ENCODE measurements around the gene S100Z.
"Not testable (repeated sequence)": the region's sequence is repeated elsewhere in the genome, so short reads cannot be mapped to it uniquely, and the experiment has no call there.

The S100Z gene

GRCh38 chr5:76870046-76870445 is 20.2 kb downstream of the S100Z start:
- no peak for TF ChIP-seq CTCF (IDR thresholded peaks at IDR 0.05; ENCODE audit: low read depth, low read length)
- no peak overlapping the region for H3K4me3 ChIP-seq (replicated peaks in 1 of 2; ENCODE audit: low read depth in 2 of 2, low read length in 2 of 2)
- DNase-seq (ENCODE audit: low read depth in 2 of 2): no peak

- DNase-seq (ENCODE audit: low read depth in 2 of 2): no peak
- H3K4me3 ChIP-seq (replicated peaks in 1 of 2; ENCODE audit: low read depth in 2 of 2, low read length in 2 of 2): no peak overlapping the region
- TF ChIP-seq CTCF (IDR thresholded peaks at IDR 0.05; ENCODE audit: low read depth, low read length): no peak
Observed at GRCh38 chr5:76874088-76874581, 24.3 kb downstream of the S100Z start.

GRCh38 chr5:76888733-76889300 is 39.0 kb downstream of the S100Z start:
- no peak for DNase-seq (ENCODE audit: low read depth in 2 of 2)
- no peak overlapping the region for H3K4me3 ChIP-seq (replicated peaks in 1 of 2; ENCODE audit: low read depth in 2 of 2, low read length in 2 of 2)
- no peak for TF ChIP-seq CTCF (IDR thresholded peaks at IDR 0.05; ENCODE audit: low read depth, low read length)

GRCh38 chr5:76893294-76893693 is 43.5 kb downstream of the S100Z start:
- no peak for TF ChIP-seq CTCF (IDR thresholded peaks at IDR 0.05; ENCODE audit: low read depth, low read length)
- H3K4me3 ChIP-seq (replicated peaks in 1 of 2; ENCODE audit: low read depth in 2 of 2, low read length in 2 of 2): no peak overlapping the region
- DNase-seq (ENCODE audit: low read depth in 2 of 2): no peak

GRCh38 chr5:76896196-76896595 is 46.4 kb downstream of the S100Z start:
- DNase-seq (ENCODE audit: low read depth in 2 of 2): no peak
- TF ChIP-seq CTCF (IDR thresholded peaks at IDR 0.05; ENCODE audit: low read depth, low read length): no peak
- H3K4me3 ChIP-seq (replicated peaks in 1 of 2; ENCODE audit: low read depth in 2 of 2, low read length in 2 of 2): no peak overlapping the region

- TF ChIP-seq CTCF (IDR thresholded peaks at IDR 0.05; ENCODE audit: low read depth, low read length): no peak
- no peak overlapping the region for H3K4me3 ChIP-seq (replicated peaks in 1 of 2; ENCODE audit: low read depth in 2 of 2, low read length in 2 of 2)
- no peak for DNase-seq (ENCODE audit: low read depth in 2 of 2)
Observed at GRCh38 chr5:76901522-76901921, 51.7 kb downstream of the S100Z start.

GRCh38 chr5:76908166-76908565 is 58.4 kb downstream of the S100Z start:
- TF ChIP-seq CTCF (IDR thresholded peaks at IDR 0.05; ENCODE audit: low read depth, low read length): no peak
- DNase-seq (ENCODE audit: low read depth in 2 of 2): no peak
- no peak overlapping the region for H3K4me3 ChIP-seq (replicated peaks in 1 of 2; ENCODE audit: low read depth in 2 of 2, low read length in 2 of 2)

- not testable (repeated sequence) for DNase-seq (ENCODE audit: low read depth in 2 of 2); H3K4me3 ChIP-seq (replicated peaks in 1 of 2; ENCODE audit: low read depth in 2 of 2, low read length in 2 of 2)
Observed at GRCh38 chr5:76910344-76910933, 60.6 kb downstream of the S100Z start.

- not testable (repeated sequence) for H3K4me3 ChIP-seq (replicated peaks in 1 of 2; ENCODE audit: low read depth in 2 of 2, low read length in 2 of 2); DNase-seq (ENCODE audit: low read depth in 2 of 2)
Observed at GRCh38 chr5:76914671-76915070, 64.9 kb downstream of the S100Z start.

All from cardiac fibroblast (primary cell).